ENCODE data around the gene TRAIP. TPM values are rescaled to one million over a fixed set of nuclear protein-coding genes. Genes with fewer than 3 reads are reported as not detected.
"Not testable (repeated sequence)": the region's sequence is repeated elsewhere in the genome, so short reads cannot be mapped to it uniquely, and the experiment has no call there.

Gene TRAIP
- total RNA-seq (2014; rRNA removed; shearing (Covaris generic)): 14.5 and 15.6 TPM in 2 replicates

- DNase-seq: peak; percentile 92 to 96
These were observed at the start of gene TRAIP for GRCh38 chr3:49856181-49857005. TRAIP (minus strand) TSS chr3:49856564; CDS start chr3:49856453, 111 bp downstream.

GRCh38 chr3:49904448-49904847, 48.1 kb upstream of the TRAIP start:
- H3K4me3 ChIP-seq; H3K4me1 ChIP-seq; H3K36me3 ChIP-seq; DNase-seq; H3K9me3 ChIP-seq (replicated peaks); H3K27ac ChIP-seq; H3K27me3 ChIP-seq: not testable (repeated sequence)

More at GRCh38 chr3:49856181-49857005, at the start of gene TRAIP:
- H3K36me3 ChIP-seq: no peaks in the 10 kb centered on the region
- peak within 1 kb of the TSS; percentile 89 for H3K4me3 ChIP-seq
- no peaks in the 10 kb centered on the region for H3K9me3 ChIP-seq (replicated peaks)
- H3K27ac ChIP-seq: peak within 1 kb of the TSS; percentile 19; the same call in 1 of the 2 replicates
- H3K27me3 ChIP-seq: no peaks in the 10 kb centered on the region
- no peaks in the 10 kb centered on the region for H3K4me1 ChIP-seq

- Histone ChIP-seq H3K4me3 (no peak within 1 kb of the TSS), H3K9me3 (replicated peaks) (no peaks in the 10 kb centered on the region), H3K36me3 (no peaks in the 10 kb centered on the region), H3K4me1 (no peaks in the 10 kb centered on the region), H3K27ac (no peak within 1 kb of the TSS), H3K27me3 (no peaks in the 10 kb centered on the region)
- no peak for DNase-seq
These were observed 47.4 kb upstream of the TRAIP start, which contains the start of gene MST1R for GRCh38 chr3:49903451-49904424. MST1R (minus strand) TSS chr3:49903873; CDS start chr3:49903609, 264 bp downstream.

GRCh38 chr3:49902511-49903345, 46.4 kb upstream of the TRAIP start:
- Histone ChIP-seq H3K4me3 (no peak overlapping the region), H3K27ac (no peak overlapping the region), H3K4me1 (no peaks in the 10 kb centered on the region), H3K27me3 (no peaks in the 10 kb centered on the region), H3K9me3 (replicated peaks) (no peaks in the 10 kb centered on the region), H3K36me3 (no peaks in the 10 kb centered on the region)
- no peak for DNase-seq

- Histone ChIP-seq H3K27me3 (no peaks in the 10 kb centered on the region), H3K4me3 (no peak overlapping the region), H3K9me3 (replicated peaks) (no peaks in the 10 kb centered on the region), H3K36me3 (no peaks in the 10 kb centered on the region), H3K27ac (no peak overlapping the region), H3K4me1 (no peaks in the 10 kb centered on the region)
- no peak for DNase-seq
These were observed 45.3 kb upstream of the TRAIP start for GRCh38 chr3:49901366-49902339.

- Histone ChIP-seq H3K27me3 (no peaks in the 10 kb centered on the region), H3K4me3 (no peak overlapping the region), H3K9me3 (replicated peaks) (no peaks in the 10 kb centered on the region), H3K36me3 (no peaks in the 10 kb centered on the region), H3K4me1 (no peaks in the 10 kb centered on the region), H3K27ac (no peak overlapping the region)
- DNase-seq: no peak
These were observed 44.3 kb upstream of the TRAIP start for GRCh38 chr3:49900491-49901153.

- Histone ChIP-seq H3K9me3 (replicated peaks) (no peaks in the 10 kb centered on the region), H3K27me3 (no peaks in the 10 kb centered on the region), H3K4me1 (no peaks in the 10 kb centered on the region), H3K27ac (no peak overlapping the region), H3K4me3 (no peak overlapping the region), H3K36me3 (no peaks in the 10 kb centered on the region)
- peak; percentile 17 to 54 for DNase-seq
These were observed 43.5 kb upstream of the TRAIP start for GRCh38 chr3:49899815-49900214.

- DNase-seq: no peak
- Histone ChIP-seq H3K27ac (no peak overlapping the region), H3K4me1 (no peaks in the 10 kb centered on the region), H3K36me3 (no peaks in the 10 kb centered on the region), H3K27me3 (no peaks in the 10 kb centered on the region), H3K9me3 (replicated peaks) (no peaks in the 10 kb centered on the region), H3K4me3 (no peak overlapping the region)
These were observed 42.6 kb upstream of the TRAIP start for GRCh38 chr3:49898991-49899390.

- DNase-seq: no peak
- no peaks in the 10 kb centered on the region for H3K27me3 ChIP-seq
- H3K27ac ChIP-seq: no peak overlapping the region
- no peaks in the 10 kb centered on the region for H3K4me1 ChIP-seq
- no peaks in the 10 kb centered on the region for H3K9me3 ChIP-seq (replicated peaks)
- no peak overlapping the region for H3K4me3 ChIP-seq
- H3K36me3 ChIP-seq: no peaks in the 10 kb centered on the region
These were observed 40.0 kb upstream of the TRAIP start for GRCh38 chr3:49896345-49896744.

- no peak for DNase-seq
- Histone ChIP-seq H3K9me3 (replicated peaks) (no peaks in the 10 kb centered on the region), H3K36me3 (no peaks in the 10 kb centered on the region), H3K27me3 (no peaks in the 10 kb centered on the region), H3K4me1 (no peaks in the 10 kb centered on the region), H3K27ac (no peak overlapping the region), H3K4me3 (no peak overlapping the region)
These were observed 39.4 kb upstream of the TRAIP start for GRCh38 chr3:49895791-49896190.

- Histone ChIP-seq H3K27ac (no peak overlapping the region), H3K27me3 (no peaks in the 10 kb centered on the region), H3K4me3 (no peak overlapping the region), H3K36me3 (no peaks in the 10 kb centered on the region), H3K4me1 (peaks cover 11% of the 10 kb centered on the region), H3K9me3 (replicated peaks) (no peaks in the 10 kb centered on the region)
- DNase-seq: peak; percentile 40 to 73
These were observed 32.9 kb upstream of the TRAIP start for GRCh38 chr3:49889296-49889695.

- no peaks in the 10 kb centered on the region for H3K27me3 ChIP-seq
- H3K36me3 ChIP-seq: no peaks in the 10 kb centered on the region
- H3K27ac ChIP-seq: no peak overlapping the region
- H3K4me3 ChIP-seq: no peak overlapping the region
- H3K9me3 ChIP-seq (replicated peaks): no peaks in the 10 kb centered on the region
- no peak for DNase-seq
- H3K4me1 ChIP-seq: peaks cover 11% of the 10 kb centered on the region
These were observed 30.5 kb upstream of the TRAIP start for GRCh38 chr3:49886922-49887265.

- no peaks in the 10 kb centered on the region for H3K9me3 ChIP-seq (replicated peaks)
- H3K4me1 ChIP-seq: peaks cover 4% of the 10 kb centered on the region; the same call in 1 of the 2 replicates
- H3K27me3 ChIP-seq: no peaks in the 10 kb centered on the region
- H3K36me3 ChIP-seq: no peaks in the 10 kb centered on the region
- no peak overlapping the region for H3K27ac ChIP-seq
- H3K4me3 ChIP-seq: no peak overlapping the region
- no peak for DNase-seq
These were observed 27.6 kb upstream of the TRAIP start for GRCh38 chr3:49883998-49884397.

Measured in SJCRH30 (cell line).